HL-60/S4 treated with retinoic acid at 250 ng/mL for 4 days and 3 days (cell line): ENCODE measurements around the gene CORT.
"Not testable (repeated sequence)": the region's sequence is repeated elsewhere in the genome, so short reads cannot be mapped to it uniquely, and the experiment has no call there.

Experiments
- in situ Hi-C: fragments of 300-500 bp; cut with MboI; formaldehyde crosslinking; loops from 2 replicates; pipeline ENCODE4 v1.7.0; 2022; ENCODE audit warnings: low sequenced_read_pairs

Gene CORT

GRCh38 chr1:10474309-10474612 is 24.4 kb downstream of the CORT start:
- in situ Hi-C loops, result not testable (repeated sequence)

GRCh38 chr1:10474613-10475507 is 25.0 kb downstream of the CORT start, which contains the start of gene PEX14:
Gene PEX14, plus strand, starts transcription at chr1:10474950. Its CDS starts 17 bp downstream, at chr1:10474967.
- in situ Hi-C loops, result no loop called here

- in situ Hi-C loops, result no loop called here
Observed at GRCh38 chr1:10475510-10475909, 25.7 kb downstream of the CORT start.

- in situ Hi-C loops, result no loop called here
Observed at GRCh38 chr1:10479296-10479695, 29.5 kb downstream of the CORT start.

GRCh38 chr1:10480614-10481013 is 30.8 kb downstream of the CORT start:
- in situ Hi-C loops, result no loop called here

GRCh38 chr1:10484521-10484920 is 34.7 kb downstream of the CORT start:
- in situ Hi-C loops, result no loop called here

GRCh38 chr1:10489291-10490055 is 39.6 kb downstream of the CORT start:
- in situ Hi-C loops, result no loop called here

- in situ Hi-C loops, result no loop called here
Observed at GRCh38 chr1:10490286-10490970, 40.6 kb downstream of the CORT start.

- in situ Hi-C loops, result no loop called here
Observed at GRCh38 chr1:10494418-10494753, 44.6 kb downstream of the CORT start.

- in situ Hi-C loops, result no loop called here
Observed at GRCh38 chr1:10494754-10495474, 45.1 kb downstream of the CORT start.

- in situ Hi-C loops, result no loop called here
Observed at GRCh38 chr1:10495475-10495817, 45.6 kb downstream of the CORT start.

GRCh38 chr1:10495952-10496351 is 46.1 kb downstream of the CORT start:
- in situ Hi-C loops, result no loop called here

GRCh38 chr1:10497109-10497508 is 47.3 kb downstream of the CORT start:
- in situ Hi-C loops, result no loop called here

GRCh38 chr1:10498231-10498630 is 48.4 kb downstream of the CORT start:
- in situ Hi-C loops, result no loop called here
